Liver (tissue), 3 donors: ENCODE measurements around the gene DNALI1.

Source experiments
- CTCF ChIP-seq: fragments of 150-350 bp; IDR thresholded peaks from 2 replicates; pipeline ENCODE4 v1.5.1; 2017; ENCODE audit warnings: improper control_type of control experiment, low read depth, low read length; ENCODE audit not compliant: missing input control
- GABPA ChIP-seq, 2 donors: IDR thresholded peaks in 1 of 2; conservative IDR thresholded peaks in 1 of 2; 2 replicates each; pipeline ENCODE4 v1.6.1; 2016; ENCODE audit warnings: antibody characterized with exemption in 2 of 2, mild to moderate bottlenecking in 1 of 2, moderate library complexity in 1 of 2
- TAF1 ChIP-seq: conservative IDR thresholded peaks from 2 replicates; pipeline ENCODE4 v1.6.1; 2016; ENCODE audit warnings: antibody characterized with exemption, mild to moderate bottlenecking
- YY1 ChIP-seq: IDR thresholded peaks from 2 replicates; pipeline ENCODE4 v1.6.1; 2016; ENCODE audit warnings: antibody characterized with exemption, mild to moderate bottlenecking
- TF ChIP-seq, protein P1 (sequence below): IDR thresholded peaks from 2 replicates; pipeline ENCODE4 v1.6.1; 2016; ENCODE audit warnings: antibody characterized with exemption
- donor health status: healthy.
- donor health status: healthy.

GRCh38 chr1:37612186-37612585, 55.4 kb downstream of the DNALI1 start:
- TF ChIP-seq, protein P1, sequence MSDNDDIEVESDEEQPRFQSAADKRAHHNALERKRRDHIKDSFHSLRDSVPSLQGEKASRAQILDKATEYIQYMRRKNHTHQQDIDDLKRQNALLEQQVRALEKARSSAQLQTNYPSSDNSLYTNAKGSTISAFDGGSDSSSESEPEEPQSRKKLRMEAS, result no peak
- no peak for TF ChIP-seq YY1
- no peak for TF ChIP-seq CTCF
- no peak for TF ChIP-seq GABPA (IDR thresholded peaks at IDR 0.05 in 1 of 2, conservative IDR thresholded peaks at IDR 0.05 in 1 of 2)
- no peak for TF ChIP-seq TAF1
